ENCODE data around the gene PLK1. TPM values are rescaled to one million over a fixed set of nuclear protein-coding genes. Genes with fewer than 3 reads are reported as not detected.

PLK1 gene
- total RNA-seq, 3 donors from 2014 or later: 0.66 to 4.3 (median 1.3) TPM

DNA sequence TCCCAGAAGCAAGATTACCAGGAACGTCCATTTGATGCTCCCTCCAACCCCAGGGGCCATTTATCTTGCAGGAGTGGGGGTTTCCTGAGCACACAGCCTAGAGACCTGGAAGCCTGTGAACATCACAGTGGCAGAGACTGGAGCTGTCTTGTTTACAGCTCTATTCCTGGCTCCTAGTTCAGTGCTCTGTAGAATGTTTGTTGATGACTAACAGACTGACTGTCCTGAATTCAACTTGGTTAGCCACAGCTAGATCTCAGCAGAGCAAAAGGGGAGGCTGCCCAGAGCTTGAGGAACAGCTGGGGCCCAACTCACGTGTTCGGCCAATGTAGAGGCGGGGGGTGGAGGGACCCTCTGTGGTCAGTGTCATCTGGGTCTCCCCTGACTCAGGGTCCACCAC lies 27.8 kb downstream of the PLK1 start:
- TF ChIP-seq, protein P1, sequence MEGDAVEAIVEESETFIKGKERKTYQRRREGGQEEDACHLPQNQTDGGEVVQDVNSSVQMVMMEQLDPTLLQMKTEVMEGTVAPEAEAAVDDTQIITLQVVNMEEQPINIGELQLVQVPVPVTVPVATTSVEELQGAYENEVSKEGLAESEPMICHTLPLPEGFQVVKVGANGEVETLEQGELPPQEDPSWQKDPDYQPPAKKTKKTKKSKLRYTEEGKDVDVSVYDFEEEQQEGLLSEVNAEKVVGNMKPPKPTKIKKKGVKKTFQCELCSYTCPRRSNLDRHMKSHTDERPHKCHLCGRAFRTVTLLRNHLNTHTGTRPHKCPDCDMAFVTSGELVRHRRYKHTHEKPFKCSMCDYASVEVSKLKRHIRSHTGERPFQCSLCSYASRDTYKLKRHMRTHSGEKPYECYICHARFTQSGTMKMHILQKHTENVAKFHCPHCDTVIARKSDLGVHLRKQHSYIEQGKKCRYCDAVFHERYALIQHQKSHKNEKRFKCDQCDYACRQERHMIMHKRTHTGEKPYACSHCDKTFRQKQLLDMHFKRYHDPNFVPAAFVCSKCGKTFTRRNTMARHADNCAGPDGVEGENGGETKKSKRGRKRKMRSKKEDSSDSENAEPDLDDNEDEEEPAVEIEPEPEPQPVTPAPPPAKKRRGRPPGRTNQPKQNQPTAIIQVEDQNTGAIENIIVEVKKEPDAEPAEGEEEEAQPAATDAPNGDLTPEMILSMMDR (IDR thresholded peaks at IDR 0.05): no peak
- TF ChIP-seq POLR2AphosphoS5 (IDR thresholded peaks at IDR 0.05) (no peak), POLR2A (IDR thresholded peaks at IDR 0.05) (no peak)
- no peak for DNase-seq (ENCODE audit: low spot score in 2 of 2)
- intact Hi-C loops (cut with DNase I; ENCODE audit: low total_unique reads): no loop called here

DNA sequence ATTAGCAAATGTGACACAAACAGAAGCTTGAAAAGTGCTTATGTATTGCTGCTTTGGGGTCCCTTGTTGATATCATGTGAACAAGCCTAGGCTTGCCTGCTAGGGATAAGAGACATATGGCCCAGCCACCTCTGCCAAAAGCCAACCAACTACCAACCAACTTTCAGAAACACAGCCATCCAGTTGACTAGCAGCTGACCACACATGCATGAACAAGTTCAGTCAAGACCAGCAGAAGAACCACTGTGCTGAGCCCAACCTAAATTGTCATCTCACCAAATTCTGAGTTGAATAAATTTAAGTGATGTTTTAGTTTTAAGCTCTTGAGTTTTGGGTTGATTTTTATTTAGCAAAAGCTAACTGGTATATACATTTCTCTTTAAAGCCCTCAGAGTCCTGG lies 30.8 kb downstream of the PLK1 start:
- intact Hi-C loops (cut with DNase I; ENCODE audit: low total_unique reads): no loop called here

More for the DNA sequence above, 27.8 kb downstream of the PLK1 start:
- H3K4me3 ChIP-seq: no peak overlapping the region
- H3K9me3 ChIP-seq: peaks cover 0 to 16% of the 10 kb centered on the region in 2 donors
- H3K27me3 ChIP-seq: peaks cover 0 to 3% of the 10 kb centered on the region in 2 donors
- no peak overlapping the region for H3K27ac ChIP-seq
- H3K4me1 ChIP-seq: no peaks in the 10 kb centered on the region
- H3K36me3 ChIP-seq: no peaks in the 10 kb centered on the region

DNA sequence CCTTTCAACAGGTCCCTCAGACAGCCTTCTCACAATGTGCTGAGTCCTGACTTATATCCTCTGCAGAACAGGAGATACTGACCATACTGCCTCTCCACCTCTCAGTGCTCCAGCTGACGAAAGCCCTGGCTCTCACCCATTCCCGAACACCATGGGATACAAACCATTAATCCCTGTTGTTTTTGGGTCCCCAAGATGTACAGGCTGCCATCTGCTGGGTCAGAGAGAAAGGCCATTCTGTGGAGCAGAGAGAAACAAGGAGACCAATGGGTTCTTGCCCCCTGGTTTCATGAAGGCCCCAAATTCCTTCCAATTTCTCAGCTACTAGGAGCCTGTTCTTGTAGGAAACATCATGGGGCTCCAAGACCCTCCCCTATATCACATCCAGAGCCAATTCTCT lies 31.3 kb downstream of the PLK1 start:
- DNase-seq (ENCODE audit: low spot score in 2 of 2): no peak
- TF ChIP-seq POLR2AphosphoS5 (IDR thresholded peaks at IDR 0.05) (no peak), POLR2A (IDR thresholded peaks at IDR 0.05) (no peak)
- TF ChIP-seq, protein P1 (IDR thresholded peaks at IDR 0.05): no peak
- H3K4me3 ChIP-seq: no peak overlapping the region
- no peak overlapping the region for H3K27ac ChIP-seq
- no peaks in the 10 kb centered on the region for H3K4me1 ChIP-seq
- H3K27me3 ChIP-seq: peaks cover 7 to 36% of the 10 kb centered on the region in 2 donors
- peaks cover 0 to 16% of the 10 kb centered on the region in 2 donors for H3K9me3 ChIP-seq
- no peaks in the 10 kb centered on the region for H3K36me3 ChIP-seq
- intact Hi-C loops (cut with DNase I; ENCODE audit: low total_unique reads): no loop called here

More for the DNA sequence above, 30.8 kb downstream of the PLK1 start:
- peaks cover 7 to 31% of the 10 kb centered on the region in 2 donors for H3K27me3 ChIP-seq
- H3K36me3 ChIP-seq: no peaks in the 10 kb centered on the region
- TF ChIP-seq POLR2AphosphoS5 (IDR thresholded peaks at IDR 0.05): no peak
- TF ChIP-seq POLR2A (IDR thresholded peaks at IDR 0.05): no peak
- TF ChIP-seq, protein P1 (IDR thresholded peaks at IDR 0.05): no peak
- no peak for DNase-seq (ENCODE audit: low spot score in 2 of 2)
- no peak overlapping the region for H3K27ac ChIP-seq
- H3K9me3 ChIP-seq: peaks cover 0 to 16% of the 10 kb centered on the region in 2 donors
- no peaks in the 10 kb centered on the region for H3K4me1 ChIP-seq
- H3K4me3 ChIP-seq: no peak overlapping the region

DNA sequence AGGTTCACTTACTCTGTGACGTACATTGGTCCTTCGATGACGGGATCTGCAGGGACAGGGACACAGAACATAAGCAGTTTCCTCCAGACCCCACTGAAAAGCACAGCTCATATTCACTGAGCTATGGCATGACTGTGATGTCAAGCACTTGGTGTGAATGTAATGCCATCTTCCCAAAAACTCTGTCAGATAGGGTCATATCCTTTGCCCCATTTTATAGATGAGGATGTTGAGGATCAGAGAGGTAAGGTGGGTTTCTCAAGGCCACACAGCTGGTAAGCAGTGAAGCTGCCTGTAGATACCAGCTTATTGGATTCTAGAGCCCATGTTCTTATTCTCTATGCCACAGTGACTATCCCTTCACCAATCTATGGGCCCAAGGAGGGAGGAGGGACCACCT lies 31.8 kb downstream of the PLK1 start:
- peaks cover 7 to 37% of the 10 kb centered on the region in 2 donors for H3K27me3 ChIP-seq
- intact Hi-C loops (cut with DNase I; ENCODE audit: low total_unique reads): no loop called here
- no peak overlapping the region for H3K27ac ChIP-seq
- no peaks in the 10 kb centered on the region for H3K36me3 ChIP-seq
- no peak for TF ChIP-seq POLR2AphosphoS5 (IDR thresholded peaks at IDR 0.05)
- TF ChIP-seq, protein P1 (IDR thresholded peaks at IDR 0.05): no peak
- TF ChIP-seq POLR2A (IDR thresholded peaks at IDR 0.05): no peak
- no peak for DNase-seq (ENCODE audit: low spot score in 2 of 2)
- H3K9me3 ChIP-seq: peaks cover 0 to 16% of the 10 kb centered on the region in 2 donors
- no peak overlapping the region for H3K4me3 ChIP-seq
- H3K4me1 ChIP-seq: no peaks in the 10 kb centered on the region

DNA sequence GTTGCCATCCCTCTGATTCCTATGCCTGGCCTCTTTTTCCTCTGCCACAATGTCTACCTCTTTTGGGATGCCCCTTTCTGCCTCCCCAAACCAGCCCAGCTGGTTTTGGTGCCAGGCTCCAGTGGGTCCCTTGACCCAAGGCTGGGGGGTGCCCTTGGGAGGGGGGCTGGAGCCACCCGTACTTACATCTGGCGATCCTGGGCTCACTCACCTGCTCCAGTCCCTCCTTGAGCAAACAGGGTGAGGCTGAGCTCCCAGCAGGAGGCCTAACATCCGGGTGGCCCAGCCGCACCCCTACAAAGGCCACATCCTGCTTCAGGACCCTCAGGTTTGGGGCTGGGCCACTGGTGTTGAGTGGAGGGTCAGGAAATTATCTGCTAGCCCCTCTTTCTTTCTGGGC lies 33.1 kb downstream of the PLK1 start:
- no peak overlapping the region for H3K4me3 ChIP-seq
- no peak for TF ChIP-seq POLR2AphosphoS5 (IDR thresholded peaks at IDR 0.05)
- TF ChIP-seq, protein P1 (IDR thresholded peaks at IDR 0.05): no peak
- TF ChIP-seq POLR2A (IDR thresholded peaks at IDR 0.05): no peak
- no peak overlapping the region for H3K27ac ChIP-seq
- H3K36me3 ChIP-seq: no peaks in the 10 kb centered on the region
- no peak for DNase-seq (ENCODE audit: low spot score in 2 of 2)
- H3K27me3 ChIP-seq: peaks cover 7 to 37% of the 10 kb centered on the region in 2 donors
- peaks cover 0 to 16% of the 10 kb centered on the region in 2 donors for H3K9me3 ChIP-seq
- H3K4me1 ChIP-seq: no peaks in the 10 kb centered on the region
- intact Hi-C loops (cut with DNase I; ENCODE audit: low total_unique reads): no loop called here
